Measurements from ENCODE around the gene WWC2.

The WWC2 gene

GRCh38 chr4:183329244-183329643, 230.2 kb downstream of the WWC2 start:
- Histone ChIP-seq H3K27me3 (ENCODE audit: low read depth) (no peaks in the 10 kb centered on the region), H3K4me3 (no peak overlapping the region), H3K4me1 (peaks cover 9% of the 10 kb centered on the region), H3K36me3 (replicated peaks) (no peaks in the 10 kb centered on the region), H3K9me3 (no peaks in the 10 kb centered on the region)
- in situ Hi-C loops (cut with MboI; ENCODE audit: low sequenced_read_pairs) = no loop called here
- no peak for DNase-seq (ENCODE audit: low spot score in 2 of 2)

- H3K9me3 ChIP-seq = no peaks in the 10 kb centered on the region
- peak in 1 of 2 experiments; percentile 32 for DNase-seq (ENCODE audit: low spot score in 2 of 2)
- H3K4me1 ChIP-seq = peaks cover 9% of the 10 kb centered on the region
- H3K36me3 ChIP-seq (replicated peaks) = no peaks in the 10 kb centered on the region
- H3K4me3 ChIP-seq = no peak overlapping the region
- in situ Hi-C loops (cut with MboI; ENCODE audit: low sequenced_read_pairs) = no loop called here
- H3K27me3 ChIP-seq (ENCODE audit: low read depth) = no peaks in the 10 kb centered on the region
Measured at GRCh38 chr4:183329954-183330742, 231.1 kb downstream of the WWC2 start.

GRCh38 chr4:183330841-183331240, 231.8 kb downstream of the WWC2 start:
- Histone ChIP-seq H3K27me3 (ENCODE audit: low read depth) (no peaks in the 10 kb centered on the region), H3K9me3 (no peaks in the 10 kb centered on the region), H3K36me3 (replicated peaks) (no peaks in the 10 kb centered on the region), H3K4me3 (no peak overlapping the region), H3K4me1 (peaks cover 9% of the 10 kb centered on the region)
- in situ Hi-C loops (cut with MboI; ENCODE audit: low sequenced_read_pairs) = no loop called here
- no peak for DNase-seq (ENCODE audit: low spot score in 2 of 2)

- peaks cover 9% of the 10 kb centered on the region for H3K4me1 ChIP-seq
- no peak for DNase-seq (ENCODE audit: low spot score in 2 of 2)
- H3K4me3 ChIP-seq = no peak overlapping the region
- no peaks in the 10 kb centered on the region for H3K27me3 ChIP-seq (ENCODE audit: low read depth)
- no peaks in the 10 kb centered on the region for H3K36me3 ChIP-seq (replicated peaks)
- no peaks in the 10 kb centered on the region for H3K9me3 ChIP-seq
- in situ Hi-C loops (cut with MboI; ENCODE audit: low sequenced_read_pairs) = no loop called here
Measured at GRCh38 chr4:183332447-183332846, 233.4 kb downstream of the WWC2 start.

GRCh38 chr4:183333202-183333601, 234.1 kb downstream of the WWC2 start:
- Histone ChIP-seq H3K36me3 (replicated peaks) (no peaks in the 10 kb centered on the region), H3K27me3 (ENCODE audit: low read depth) (no peaks in the 10 kb centered on the region), H3K4me3 (no peak overlapping the region), H3K4me1 (peaks cover 9% of the 10 kb centered on the region), H3K9me3 (no peaks in the 10 kb centered on the region)
- DNase-seq (ENCODE audit: low spot score in 2 of 2) = no peak
- in situ Hi-C loops (cut with MboI; ENCODE audit: low sequenced_read_pairs) = no loop called here

GRCh38 chr4:183333983-183334382, 234.9 kb downstream of the WWC2 start:
- no peak for DNase-seq (ENCODE audit: low spot score in 2 of 2)
- Histone ChIP-seq H3K9me3 (no peaks in the 10 kb centered on the region), H3K36me3 (replicated peaks) (no peaks in the 10 kb centered on the region), H3K4me3 (no peak overlapping the region), H3K27me3 (ENCODE audit: low read depth) (no peaks in the 10 kb centered on the region), H3K4me1 (peaks cover 9% of the 10 kb centered on the region)
- in situ Hi-C loops (cut with MboI; ENCODE audit: low sequenced_read_pairs) = no loop called here

GRCh38 chr4:183335369-183335940, 236.4 kb downstream of the WWC2 start:
- no peaks in the 10 kb centered on the region for H3K4me1 ChIP-seq

GRCh38 chr4:183337349-183337748, 238.3 kb downstream of the WWC2 start:
- DNase-seq (ENCODE audit: low spot score in 2 of 2) = no peak
- Histone ChIP-seq H3K27me3 (ENCODE audit: low read depth) (no peaks in the 10 kb centered on the region), H3K4me3 (no peak overlapping the region), H3K36me3 (replicated peaks) (no peaks in the 10 kb centered on the region), H3K4me1 (no peaks in the 10 kb centered on the region), H3K9me3 (no peaks in the 10 kb centered on the region)
- in situ Hi-C loops (cut with MboI; ENCODE audit: low sequenced_read_pairs) = no loop called here

More at GRCh38 chr4:183335369-183335940, 236.4 kb downstream of the WWC2 start:
- DNase-seq (ENCODE audit: low spot score in 2 of 2) = no peak
- Histone ChIP-seq H3K36me3 (replicated peaks) (no peaks in the 10 kb centered on the region), H3K4me3 (no peak overlapping the region), H3K27me3 (ENCODE audit: low read depth) (no peaks in the 10 kb centered on the region), H3K9me3 (no peaks in the 10 kb centered on the region)
- in situ Hi-C loops (cut with MboI; ENCODE audit: low sequenced_read_pairs) = no loop called here

GRCh38 chr4:183337833-183338232, 238.8 kb downstream of the WWC2 start:
- DNase-seq (ENCODE audit: low spot score in 2 of 2) = no peak
- Histone ChIP-seq H3K4me1 (no peaks in the 10 kb centered on the region), H3K27me3 (ENCODE audit: low read depth) (no peaks in the 10 kb centered on the region), H3K4me3 (no peak overlapping the region), H3K36me3 (replicated peaks) (no peaks in the 10 kb centered on the region), H3K9me3 (no peaks in the 10 kb centered on the region)
- in situ Hi-C loops (cut with MboI; ENCODE audit: low sequenced_read_pairs) = no loop called here

- Histone ChIP-seq H3K36me3 (replicated peaks) (no peaks in the 10 kb centered on the region), H3K4me1 (no peaks in the 10 kb centered on the region), H3K27me3 (ENCODE audit: low read depth) (no peaks in the 10 kb centered on the region), H3K4me3 (no peak overlapping the region), H3K9me3 (no peaks in the 10 kb centered on the region)
- in situ Hi-C loops (cut with MboI; ENCODE audit: low sequenced_read_pairs) = no loop called here
- DNase-seq (ENCODE audit: low spot score in 2 of 2) = no peak
Measured at GRCh38 chr4:183342541-183343533, 243.8 kb downstream of the WWC2 start.

- in situ Hi-C loops (cut with MboI; ENCODE audit: low sequenced_read_pairs) = no loop called here
- no peak overlapping the region for H3K4me3 ChIP-seq
- no peaks in the 10 kb centered on the region for H3K4me1 ChIP-seq
- no peak for DNase-seq (ENCODE audit: low spot score in 2 of 2)
- no peaks in the 10 kb centered on the region for H3K36me3 ChIP-seq (replicated peaks)
- no peaks in the 10 kb centered on the region for H3K9me3 ChIP-seq
- no peaks in the 10 kb centered on the region for H3K27me3 ChIP-seq (ENCODE audit: low read depth)
Measured at GRCh38 chr4:183343730-183344129, 244.7 kb downstream of the WWC2 start.

- no peak for DNase-seq (ENCODE audit: low spot score in 2 of 2)
- H3K4me1 ChIP-seq = no peaks in the 10 kb centered on the region
- no peaks in the 10 kb centered on the region for H3K9me3 ChIP-seq
- no peaks in the 10 kb centered on the region for H3K36me3 ChIP-seq (replicated peaks)
- H3K4me3 ChIP-seq = no peak overlapping the region
- in situ Hi-C loops (cut with MboI; ENCODE audit: low sequenced_read_pairs) = no loop called here
- no peaks in the 10 kb centered on the region for H3K27me3 ChIP-seq (ENCODE audit: low read depth)
Measured at GRCh38 chr4:183344523-183345255, 245.6 kb downstream of the WWC2 start.

GRCh38 chr4:183345261-183345660, 246.2 kb downstream of the WWC2 start:
- DNase-seq (ENCODE audit: low spot score in 2 of 2) = no peak
- Histone ChIP-seq H3K27me3 (ENCODE audit: low read depth) (no peaks in the 10 kb centered on the region), H3K36me3 (replicated peaks) (no peaks in the 10 kb centered on the region), H3K4me3 (no peak overlapping the region), H3K4me1 (no peaks in the 10 kb centered on the region), H3K9me3 (no peaks in the 10 kb centered on the region)
- in situ Hi-C loops (cut with MboI; ENCODE audit: low sequenced_read_pairs) = no loop called here
